ENCODE measurements around the gene ERRFI1. TPM values are rescaled to one million over a fixed set of nuclear protein-coding genes. Genes with fewer than 3 reads are reported as not detected.

ERRFI1 gene
- total RNA-seq, 2 donors from 2014 or later, result 61.4 to 72.5 TPM

GRCh38 chr1:8020032-8020431 lies 6.1 kb downstream of the ERRFI1 start:
- no peak overlapping the region for H3K4me3 Mint-ChIP-seq
- H3K36me3 Mint-ChIP-seq (ENCODE audit: low read depth), result peaks cover 5% of the 10 kb centered on the region
- Histone ChIP-seq H3K4me3 (ENCODE audit: low read length) (peak overlapping the region; percentile 73), H3K36me3 (ENCODE audit: control insufficient read depth, insufficient read depth, low read length) (peaks cover 19% of the 10 kb centered on the region), H3K27me3 (ENCODE audit: control insufficient read depth, insufficient read depth, low read length, poor library complexity, severe bottlenecking) (no peaks in the 10 kb centered on the region), H3K9ac (ENCODE audit: extremely low read depth, low read length, poor library complexity, severe bottlenecking) (no peak overlapping the region), H3K27ac (ENCODE audit: low read depth, low read length) (no peak overlapping the region), H3K9me3 (ENCODE audit: control insufficient read depth, low read length) (no peaks in the 10 kb centered on the region), H3K4me1 (ENCODE audit: control insufficient read depth, insufficient read depth, low read length) (peaks cover 23% of the 10 kb centered on the region)
- H3K27ac Mint-ChIP-seq, result no peak overlapping the region
- no peaks in the 10 kb centered on the region for H3K9me3 Mint-ChIP-seq
- TF ChIP-seq CTCF (conservative IDR thresholded peaks at IDR 0.05), result no peak
- no peaks in the 10 kb centered on the region for H3K27me3 Mint-ChIP-seq (ENCODE audit: insufficient read depth)
- DNase-seq, result no peak
- peaks cover 82% of the 10 kb centered on the region for H3K4me1 Mint-ChIP-seq

- no peak for TF ChIP-seq CTCF (conservative IDR thresholded peaks at IDR 0.05)
- H3K36me3 ChIP-seq (ENCODE audit: control insufficient read depth, insufficient read depth, low read length), result peaks cover 23% of the 10 kb centered on the region
- no peaks in the 10 kb centered on the region for H3K27me3 ChIP-seq (ENCODE audit: control insufficient read depth, insufficient read depth, low read length, poor library complexity, severe bottlenecking)
- peak overlapping the region; percentile 52 for H3K27ac Mint-ChIP-seq
- H3K4me1 ChIP-seq (ENCODE audit: control insufficient read depth, insufficient read depth, low read length), result peaks cover 23% of the 10 kb centered on the region
- peak overlapping the region; percentile 73 for H3K4me3 ChIP-seq (ENCODE audit: low read length)
- peak overlapping the region; percentile 14 for H3K27ac ChIP-seq (ENCODE audit: low read depth, low read length)
- no peaks in the 10 kb centered on the region for H3K9me3 ChIP-seq (ENCODE audit: control insufficient read depth, low read length)
- DNase-seq, result no peak
- peaks cover 9% of the 10 kb centered on the region for H3K36me3 Mint-ChIP-seq (ENCODE audit: low read depth)
- peak overlapping the region; percentile 5 for H3K4me3 Mint-ChIP-seq
- no peaks in the 10 kb centered on the region for H3K27me3 Mint-ChIP-seq (ENCODE audit: insufficient read depth)
- no peaks in the 10 kb centered on the region for H3K9me3 Mint-ChIP-seq
- H3K4me1 Mint-ChIP-seq, result peaks cover 80% of the 10 kb centered on the region
- 86 to 92% methylated on average over 4 to 5 of the region's 5 CpGs for WGBS, 2 experiments (ENCODE audit: insufficient coverage in 1 of 2, insufficient read length in 1 of 2)
- no peak overlapping the region for H3K9ac ChIP-seq (ENCODE audit: extremely low read depth, low read length, poor library complexity, severe bottlenecking)
Measured at GRCh38 chr1:8019229-8019620, 6.9 kb downstream of the ERRFI1 start.

- 73 to 76% methylated on average over 1 to 3 of the region's 3 CpGs for WGBS, 2 experiments (ENCODE audit: insufficient coverage in 1 of 2, insufficient read length in 1 of 2)
- H3K27me3 ChIP-seq (ENCODE audit: control insufficient read depth, insufficient read depth, low read length, poor library complexity, severe bottlenecking), result no peaks in the 10 kb centered on the region
- H3K4me1 Mint-ChIP-seq, result peaks cover 75% of the 10 kb centered on the region
- DNase-seq, result no peak
- peaks cover 12% of the 10 kb centered on the region for H3K36me3 Mint-ChIP-seq (ENCODE audit: low read depth)
- H3K4me3 ChIP-seq (ENCODE audit: low read length), result peak overlapping the region; percentile 73
- no peak for TF ChIP-seq CTCF (conservative IDR thresholded peaks at IDR 0.05)
- H3K9me3 ChIP-seq (ENCODE audit: control insufficient read depth, low read length), result no peaks in the 10 kb centered on the region
- H3K9me3 Mint-ChIP-seq, result no peaks in the 10 kb centered on the region
- peaks cover 27% of the 10 kb centered on the region for H3K36me3 ChIP-seq (ENCODE audit: control insufficient read depth, insufficient read depth, low read length)
- peaks cover 23% of the 10 kb centered on the region for H3K4me1 ChIP-seq (ENCODE audit: control insufficient read depth, insufficient read depth, low read length)
- no peak overlapping the region for H3K9ac ChIP-seq (ENCODE audit: extremely low read depth, low read length, poor library complexity, severe bottlenecking)
- peak overlapping the region; percentile 5 for H3K4me3 Mint-ChIP-seq
- H3K27ac ChIP-seq (ENCODE audit: low read depth, low read length), result peak overlapping the region; percentile 58
- peak overlapping the region; percentile 52 for H3K27ac Mint-ChIP-seq
- no peaks in the 10 kb centered on the region for H3K27me3 Mint-ChIP-seq (ENCODE audit: insufficient read depth)
Measured at GRCh38 chr1:8018492-8019228, 7.4 kb downstream of the ERRFI1 start.
